Measurements from ENCODE around the gene COQ8B. TPM values are rescaled to one million over a fixed set of nuclear protein-coding genes. Genes with fewer than 3 reads are reported as not detected.

Gene COQ8B
- total RNA-seq, 1 experiment from 2014 or later = 159 TPM

DNA sequence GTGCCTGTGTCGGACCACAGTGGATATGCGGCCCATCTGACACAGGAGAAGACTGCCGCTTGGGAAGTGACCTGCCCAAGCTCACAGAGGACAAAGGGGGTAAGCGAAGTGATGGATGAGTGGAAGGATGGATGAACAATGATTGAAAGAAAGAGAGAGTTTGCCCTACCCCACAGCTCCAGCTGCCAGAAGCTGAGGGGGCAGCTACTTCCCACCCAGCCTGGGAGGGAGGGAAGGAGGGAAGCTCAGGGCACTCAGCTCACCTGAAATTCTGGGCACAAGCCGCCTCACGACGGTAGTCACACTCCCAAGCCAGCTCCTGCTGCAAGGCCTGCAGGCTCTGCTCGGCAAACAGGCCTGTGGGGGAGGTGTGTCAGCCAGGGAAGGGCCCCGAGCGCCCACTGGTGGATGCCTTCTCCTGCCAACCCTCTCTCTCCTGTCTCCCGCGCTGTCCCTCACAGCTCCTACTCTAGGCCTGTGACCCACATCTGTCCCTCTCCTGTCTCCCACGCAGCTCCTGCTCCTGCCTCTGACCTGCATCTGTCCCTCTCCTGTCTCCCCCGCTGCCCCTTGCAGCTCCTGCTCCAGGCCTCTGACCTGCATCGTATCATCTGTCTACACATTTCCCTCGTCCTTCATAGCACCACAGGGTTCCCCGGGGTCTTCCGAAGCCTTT, 14.2 kb downstream of the COQ8B start:
- no peak for DNase-seq (ENCODE audit: low read depth)
- in situ Hi-C loops (cut with HindIII; ENCODE audit: low pct_unique_long_range_greater_than_20kb, low sequenced_read_pairs) = no loop called here

DNA sequence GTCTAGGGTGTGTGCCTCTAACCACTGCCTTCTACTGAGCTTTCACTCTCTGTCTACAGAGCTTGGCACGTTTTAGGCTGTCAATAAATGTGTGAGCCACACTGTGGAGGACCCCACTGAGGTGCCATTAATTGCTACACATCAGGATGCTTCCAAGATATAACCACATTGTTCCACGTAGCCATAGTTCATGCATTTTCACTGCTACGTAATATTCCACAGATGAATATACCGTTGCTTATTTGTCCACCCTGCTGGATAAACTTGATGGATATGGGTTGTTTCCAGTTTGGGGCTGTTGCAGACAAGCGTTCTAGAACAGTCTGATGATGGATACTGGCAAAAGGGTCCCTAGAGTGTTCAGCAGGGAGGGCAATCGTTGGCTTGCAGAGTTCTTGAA, 14.9 kb downstream of the COQ8B start:
- DNase-seq (ENCODE audit: low read depth) = no peak
- in situ Hi-C loops (cut with HindIII; ENCODE audit: low pct_unique_long_range_greater_than_20kb, low sequenced_read_pairs) = no loop called here

DNA sequence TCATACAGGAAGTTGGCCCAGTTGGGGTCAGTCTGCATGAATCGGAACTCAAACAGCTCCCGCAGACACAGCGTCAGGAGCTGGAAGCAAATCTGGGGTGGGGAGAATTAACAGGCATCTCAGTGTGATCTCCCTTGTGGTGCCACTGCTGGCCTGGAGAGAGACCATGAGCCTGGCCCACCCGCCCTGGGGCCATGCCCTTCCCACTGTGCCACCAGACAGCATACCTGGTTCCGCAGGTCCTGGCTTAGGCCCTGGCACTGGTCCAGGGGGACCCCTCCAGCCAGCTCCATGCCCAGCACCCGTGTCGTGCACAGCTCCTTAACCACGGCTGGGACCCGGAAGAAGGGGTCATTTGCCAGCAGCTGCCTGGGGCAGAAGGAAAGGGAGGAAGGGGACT, 16.6 kb downstream of the COQ8B start:
- no peak for DNase-seq (ENCODE audit: low read depth)
- in situ Hi-C loops (cut with HindIII; ENCODE audit: low pct_unique_long_range_greater_than_20kb, low sequenced_read_pairs) = no loop called here

DNA sequence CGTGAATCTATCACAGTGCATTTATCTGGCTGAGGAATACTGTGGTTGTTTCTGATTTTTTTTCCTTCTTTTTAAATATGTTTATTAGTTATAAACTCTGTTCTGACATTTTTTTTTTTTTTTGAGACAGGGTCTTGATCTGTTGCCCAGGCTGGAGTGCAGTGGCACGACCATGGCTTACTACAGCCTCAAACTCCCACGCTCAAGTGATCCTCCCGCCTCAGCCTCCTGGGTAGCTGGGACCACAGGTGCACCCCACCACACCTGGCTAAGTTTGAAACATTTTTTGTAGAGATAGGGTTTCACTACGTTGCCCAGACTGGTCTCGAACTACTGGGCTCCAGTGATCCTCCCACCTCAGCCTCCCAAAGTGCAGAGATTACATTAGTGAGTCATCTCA, 19.7 kb downstream of the COQ8B start:
- DNase-seq (ENCODE audit: low read depth) = no peak
- in situ Hi-C loops (cut with HindIII; ENCODE audit: low pct_unique_long_range_greater_than_20kb, low sequenced_read_pairs) = no loop called here

DNA sequence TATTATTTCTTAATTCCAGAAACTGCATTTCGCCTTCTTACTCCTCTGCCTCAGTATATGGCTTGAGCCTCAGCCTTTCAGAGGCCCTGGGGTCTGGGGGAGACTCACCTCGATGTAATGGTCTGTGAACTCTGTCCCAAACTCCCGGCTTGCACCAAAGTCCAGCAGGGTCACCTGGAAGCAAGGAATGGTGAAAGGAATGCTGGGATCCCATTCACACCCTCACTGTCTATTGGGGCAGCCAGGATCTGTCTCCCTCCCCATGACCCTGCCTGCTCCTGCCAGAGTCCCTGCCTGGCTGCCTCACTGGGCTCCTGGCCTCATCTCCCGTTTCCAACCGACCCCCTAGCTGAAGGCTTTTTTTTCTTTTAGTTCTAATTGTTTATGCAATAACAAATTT, 20.8 kb downstream of the COQ8B start:
- in situ Hi-C loops (cut with HindIII; ENCODE audit: low pct_unique_long_range_greater_than_20kb, low sequenced_read_pairs) = no loop called here
- no peak for DNase-seq (ENCODE audit: low read depth)

DNA sequence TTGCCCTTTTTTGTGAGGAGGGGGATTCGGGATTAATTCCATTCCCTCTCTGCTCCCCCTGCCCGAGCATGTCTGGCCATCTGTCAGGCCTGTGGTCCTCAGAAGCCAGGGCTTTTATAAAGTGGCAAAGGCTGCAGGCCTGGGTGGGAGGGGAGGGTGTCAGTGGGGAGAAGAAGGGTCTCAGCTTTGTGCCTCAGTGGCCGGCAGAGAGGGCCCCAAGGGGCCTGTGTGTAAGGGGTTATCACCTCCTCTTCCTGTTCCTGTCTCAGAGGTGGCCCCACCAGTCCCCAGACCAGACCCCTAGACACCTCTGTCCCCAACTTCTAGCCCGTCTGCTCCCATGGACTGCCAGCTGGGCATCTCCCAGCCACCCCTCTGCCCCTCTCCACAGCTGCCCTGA, 22.8 kb downstream of the COQ8B start:
- in situ Hi-C loops (cut with HindIII; ENCODE audit: low pct_unique_long_range_greater_than_20kb, low sequenced_read_pairs) = no loop called here
- no peak for DNase-seq (ENCODE audit: low read depth)

DNA sequence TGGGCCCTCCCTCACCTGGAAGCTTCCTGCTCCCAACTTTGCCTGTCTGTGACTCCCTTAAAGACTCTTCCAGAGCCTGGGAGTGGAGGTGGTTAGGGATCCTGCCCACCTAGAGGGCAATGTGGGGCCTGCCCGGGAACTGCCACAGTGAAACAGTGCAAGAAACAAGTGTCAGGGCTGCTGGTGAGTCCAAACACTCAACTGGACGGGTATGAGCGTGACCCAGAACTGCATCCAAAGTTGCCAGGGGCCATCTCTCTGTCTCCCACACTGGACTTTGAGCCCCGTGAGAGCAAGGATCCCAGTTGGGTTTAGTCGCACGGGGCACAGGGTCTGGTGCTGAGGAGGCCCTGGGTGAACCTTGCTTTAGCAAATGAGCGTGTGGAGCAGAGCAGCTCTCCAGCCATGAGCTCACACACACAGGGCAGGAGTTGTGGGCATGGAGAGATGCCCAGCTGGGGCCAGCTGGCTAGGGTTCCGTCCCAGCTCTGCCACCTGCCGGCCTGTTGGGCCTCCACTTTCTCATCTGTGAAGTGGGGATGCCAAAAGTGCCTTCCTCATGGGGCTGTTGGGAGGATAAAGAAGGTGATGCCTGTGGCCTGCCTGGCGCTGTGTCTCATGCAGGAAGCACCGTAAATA, 23.4 kb downstream of the COQ8B start:
- DNase-seq (ENCODE audit: low read depth) = no peak
- in situ Hi-C loops (cut with HindIII; ENCODE audit: low pct_unique_long_range_greater_than_20kb, low sequenced_read_pairs) = no loop called here

DNA sequence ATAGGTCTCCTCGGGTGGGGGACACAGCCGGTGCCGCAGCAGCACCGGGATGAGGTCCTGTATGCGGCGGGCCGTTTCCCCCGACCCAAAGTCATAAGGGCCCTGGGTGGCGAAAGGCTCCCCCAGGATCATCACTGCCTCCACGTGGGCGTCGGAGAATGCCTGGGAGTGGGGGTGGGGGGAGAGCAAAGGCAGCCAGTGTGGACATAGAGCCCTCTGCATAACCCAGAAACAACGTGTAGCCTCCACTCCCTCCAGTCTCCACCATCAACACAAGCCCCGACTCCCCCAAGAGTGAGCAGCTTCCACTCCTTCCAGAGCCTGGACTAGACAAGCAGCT, 24.5 kb downstream of the COQ8B start:
- no peak for DNase-seq (ENCODE audit: low read depth)
- in situ Hi-C loops (cut with HindIII; ENCODE audit: low pct_unique_long_range_greater_than_20kb, low sequenced_read_pairs) = no loop called here

DNA sequence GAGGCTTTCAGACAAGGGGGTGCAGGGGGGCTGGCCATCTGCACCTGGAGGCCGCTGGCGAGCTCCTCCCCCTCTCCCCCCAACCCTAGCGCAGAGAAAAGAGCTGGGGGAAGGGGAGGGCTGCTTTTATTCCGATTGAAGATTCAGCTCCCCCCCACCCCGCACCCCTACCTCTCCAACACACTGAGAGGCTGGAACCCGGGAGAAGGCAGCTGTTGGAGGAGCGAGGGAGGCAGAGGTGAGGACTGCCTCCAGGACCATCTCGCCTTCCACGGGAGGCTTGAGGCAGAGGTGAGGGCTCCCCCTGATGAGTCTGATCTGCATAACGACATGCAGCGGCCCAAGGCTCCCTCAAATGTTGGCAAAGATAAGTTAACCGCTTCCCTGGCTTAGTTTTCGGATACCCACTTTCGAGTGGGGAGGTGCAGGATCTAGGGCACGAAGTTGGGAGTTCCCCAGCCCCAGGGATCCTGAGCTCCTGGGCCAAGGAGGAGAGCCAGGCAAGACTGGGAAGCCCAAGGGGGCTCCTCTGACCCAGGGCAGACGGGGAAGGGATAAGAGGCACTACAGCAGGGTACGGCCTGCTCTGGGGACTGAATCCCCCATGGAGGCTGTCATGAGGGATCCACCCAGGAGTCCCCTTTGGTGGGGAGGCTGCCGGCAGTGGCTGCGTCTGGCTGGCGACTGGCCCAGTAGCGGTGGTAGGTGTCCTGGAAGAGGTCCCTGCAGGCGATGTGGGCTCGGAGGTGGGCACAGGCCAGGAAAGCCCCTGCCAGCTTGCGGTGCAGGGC, 25.1 kb downstream of the COQ8B start:
- in situ Hi-C loops (cut with HindIII; ENCODE audit: low pct_unique_long_range_greater_than_20kb, low sequenced_read_pairs) = no loop called here

DNA sequence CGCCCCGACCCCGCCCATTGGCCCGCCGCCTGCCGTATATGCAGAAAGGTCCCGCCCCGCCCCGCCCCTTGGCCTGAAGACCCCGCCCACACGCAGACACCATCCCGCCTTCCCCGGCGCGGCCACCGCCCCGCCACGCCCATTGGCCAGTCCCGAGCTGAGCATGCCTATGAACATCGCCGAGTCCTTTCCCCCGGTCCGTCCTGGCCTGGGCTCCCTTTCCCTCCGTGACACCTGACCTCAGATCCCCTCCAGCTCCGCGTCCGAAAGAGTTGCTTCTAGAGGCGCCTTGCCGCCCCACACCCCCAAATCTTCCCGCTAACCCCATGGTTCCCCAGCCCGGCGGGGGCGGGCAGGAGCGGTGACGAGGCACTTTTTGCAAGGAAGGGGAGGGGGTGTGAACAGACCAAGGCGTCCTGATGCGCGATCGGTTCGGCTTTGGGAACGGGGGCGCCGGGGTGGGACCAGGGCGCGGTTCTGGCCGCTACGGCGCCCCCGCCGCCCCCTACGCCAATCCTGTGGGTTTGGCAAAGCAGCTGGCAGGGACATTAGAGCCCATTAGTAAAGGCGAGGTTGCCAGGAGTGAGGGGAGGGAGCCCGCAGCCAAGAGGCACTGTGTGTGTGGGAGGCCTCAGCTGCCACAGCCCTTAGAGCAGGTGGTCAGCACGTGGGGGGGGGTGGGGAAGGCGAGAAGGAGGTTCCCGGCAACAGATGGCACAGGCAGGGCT, 25.8 kb downstream of the COQ8B start:
- in situ Hi-C loops (cut with HindIII; ENCODE audit: low pct_unique_long_range_greater_than_20kb, low sequenced_read_pairs) = no loop called here
- DNase-seq (ENCODE audit: low read depth) = peak; percentile 87

More for the DNA sequence above, 25.1 kb downstream of the COQ8B start:
- DNase-seq (ENCODE audit: low read depth) = no peak

DNA sequence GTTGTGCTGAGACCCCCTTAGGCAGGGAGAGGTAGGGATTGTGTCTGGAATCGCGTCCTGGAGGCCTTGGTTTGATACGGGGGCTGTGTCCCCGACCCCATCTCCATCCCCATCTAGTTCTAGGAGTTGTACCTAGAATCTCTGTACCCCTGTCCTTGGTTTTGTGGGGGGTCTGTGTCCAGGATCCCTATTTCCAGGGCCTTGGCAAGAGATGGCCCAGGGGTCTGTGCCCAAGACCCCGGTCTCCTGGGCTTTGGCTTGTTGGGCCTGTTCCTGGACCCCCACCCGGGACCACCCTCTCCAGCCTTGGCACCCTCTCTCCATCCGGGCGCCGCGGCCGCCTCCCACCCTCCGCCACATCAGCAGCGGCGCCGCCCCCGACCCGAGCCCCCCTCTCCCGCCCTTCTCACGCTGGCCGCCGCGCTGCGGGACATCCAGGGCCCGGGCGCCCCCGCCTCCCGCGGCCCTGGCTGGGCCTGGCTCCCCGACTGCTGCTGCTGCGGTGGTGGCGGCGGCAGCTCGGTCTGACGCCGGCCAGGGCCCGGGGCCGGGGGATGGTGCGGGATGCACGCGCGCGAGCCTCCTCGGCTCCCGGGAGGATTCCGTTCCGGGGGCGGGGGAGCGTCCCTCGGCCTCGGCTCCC, 26.5 kb downstream of the COQ8B start, which contains the start of gene NUMBL:
NUMBL (minus strand) TSS at position 602 of the 643 bp plus-strand sequence; CDS start at position 434, 168 bp downstream.
- in situ Hi-C loops (cut with HindIII; ENCODE audit: low pct_unique_long_range_greater_than_20kb, low sequenced_read_pairs) = no loop called here
- no peak for DNase-seq (ENCODE audit: low read depth)

DNA sequence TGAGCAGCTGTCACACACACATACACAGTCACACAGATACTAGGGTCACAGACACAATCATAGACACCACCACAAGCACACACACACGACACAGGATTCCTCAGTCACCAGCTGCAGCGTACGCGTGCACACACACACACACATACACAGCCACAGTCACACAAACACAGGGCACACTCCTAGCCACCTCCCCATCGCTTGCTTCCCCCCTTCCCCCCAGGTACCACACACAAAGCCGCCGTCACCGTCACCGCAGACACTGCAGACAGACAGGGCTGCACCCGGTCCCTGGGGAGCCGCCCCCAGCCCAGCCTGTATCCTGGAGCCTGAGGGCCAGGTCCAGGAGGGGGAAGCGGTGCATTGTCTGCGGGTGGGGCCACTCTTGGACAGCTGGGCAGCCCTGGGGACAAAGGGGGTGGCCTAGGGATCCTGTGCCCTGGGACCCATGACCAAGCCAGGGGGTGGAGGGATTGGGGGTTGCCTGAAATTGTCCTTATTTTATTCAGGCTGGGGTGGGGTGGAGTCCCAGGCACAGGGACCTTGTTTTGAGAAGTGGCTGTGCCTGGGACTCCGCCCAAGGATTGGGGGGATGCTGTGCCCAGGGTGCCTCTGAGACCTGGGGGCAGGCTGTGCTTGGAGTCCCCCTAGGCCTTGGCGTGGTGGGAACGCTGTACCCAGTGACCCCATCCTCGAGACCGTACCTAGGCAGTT, 27.2 kb downstream of the COQ8B start:
- in situ Hi-C loops (cut with HindIII; ENCODE audit: low pct_unique_long_range_greater_than_20kb, low sequenced_read_pairs) = no loop called here
- no peak for DNase-seq (ENCODE audit: low read depth)

DNA sequence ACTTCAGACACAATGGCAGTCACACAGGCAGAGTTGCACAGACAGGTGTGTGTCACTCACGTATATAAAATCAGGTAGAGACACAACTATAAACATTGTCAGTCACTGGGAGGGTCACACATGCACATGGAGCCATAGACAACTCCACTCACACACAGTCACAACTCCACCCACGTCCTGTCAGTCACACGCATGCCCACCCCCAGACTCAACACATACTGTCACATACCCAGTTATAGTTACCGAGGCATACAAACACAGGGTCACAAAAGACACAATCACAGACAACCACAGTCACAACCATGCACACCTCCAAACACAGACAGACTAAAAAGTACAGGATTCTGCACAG, 27.7 kb downstream of the COQ8B start:
- no peak for DNase-seq (ENCODE audit: low read depth)
- in situ Hi-C loops (cut with HindIII; ENCODE audit: low pct_unique_long_range_greater_than_20kb, low sequenced_read_pairs) = no loop called here

DNA sequence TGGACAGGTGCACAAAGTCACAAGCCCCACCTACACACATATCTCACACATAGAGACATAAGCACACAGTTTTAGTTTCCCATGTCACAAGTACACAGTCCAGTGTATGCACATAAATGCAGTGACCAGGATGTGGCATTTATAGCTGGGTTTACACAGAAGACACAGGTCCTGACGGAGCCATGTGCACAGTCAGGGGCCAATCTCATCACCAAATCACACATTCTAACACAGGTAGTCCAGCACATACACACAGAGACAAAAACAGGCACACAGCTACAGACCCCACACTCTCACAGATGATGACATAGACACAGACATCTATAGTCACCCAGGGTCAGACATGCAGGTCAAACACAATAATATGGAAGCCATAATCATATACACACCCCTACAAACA, 28.4 kb downstream of the COQ8B start:
- in situ Hi-C loops (cut with HindIII; ENCODE audit: low pct_unique_long_range_greater_than_20kb, low sequenced_read_pairs) = no loop called here
- DNase-seq (ENCODE audit: low read depth) = no peak

DNA sequence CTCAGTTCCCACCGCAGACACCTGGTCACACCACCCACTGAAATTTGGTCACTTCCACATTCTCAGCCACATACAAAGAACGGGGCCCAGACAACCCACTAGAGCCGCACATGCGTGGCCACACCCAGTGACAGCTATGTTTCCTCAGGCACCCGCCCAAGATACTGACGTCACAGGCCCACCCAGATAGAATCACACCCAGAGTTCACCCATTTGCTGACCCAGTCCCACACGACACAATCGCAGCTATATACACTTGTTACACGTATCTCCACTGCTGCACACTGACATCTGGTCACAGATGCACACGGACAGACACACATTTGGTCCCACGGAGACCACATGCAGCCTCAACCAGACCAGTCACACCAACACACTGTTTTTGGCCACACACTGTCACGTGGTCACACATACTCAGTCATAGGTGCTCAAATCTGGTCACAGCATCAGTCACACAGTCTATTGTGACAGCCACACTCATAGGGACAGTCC, 29.1 kb downstream of the COQ8B start:
- peak; percentile 41 for DNase-seq (ENCODE audit: low read depth)
- in situ Hi-C loops (cut with HindIII; ENCODE audit: low pct_unique_long_range_greater_than_20kb, low sequenced_read_pairs) = no loop called here

DNA sequence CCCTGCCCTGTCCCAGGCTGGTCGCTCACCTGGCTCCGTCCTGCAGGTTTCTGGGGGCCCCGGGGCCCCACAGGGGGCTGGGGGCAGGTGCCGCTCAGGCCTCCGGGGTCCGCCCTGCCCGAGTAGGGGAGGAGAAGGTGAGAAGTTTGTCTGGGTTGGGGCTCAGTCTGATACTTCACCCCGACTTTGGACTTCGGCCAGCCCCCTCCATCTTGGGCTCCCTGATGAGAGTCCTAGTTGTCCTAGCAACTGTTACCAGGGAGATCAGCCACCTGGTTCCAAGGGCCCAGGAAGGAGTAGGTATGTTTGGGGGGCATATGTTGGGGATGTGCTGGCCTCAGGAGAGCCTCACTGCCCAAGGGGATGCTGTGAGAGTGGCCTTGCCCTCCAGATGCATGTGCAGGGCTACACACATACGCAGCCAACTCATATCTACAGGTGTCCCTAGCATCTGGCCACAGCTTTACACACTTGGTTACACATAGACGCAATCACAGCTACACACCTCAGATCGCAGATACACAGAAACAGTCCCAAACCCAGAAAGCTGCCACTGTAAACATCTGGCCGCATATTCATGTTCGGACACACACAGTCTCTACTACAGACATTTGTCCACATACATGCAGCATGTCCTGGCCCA, 29.7 kb downstream of the COQ8B start:
- DNase-seq (ENCODE audit: low read depth) = no peak

DNA sequence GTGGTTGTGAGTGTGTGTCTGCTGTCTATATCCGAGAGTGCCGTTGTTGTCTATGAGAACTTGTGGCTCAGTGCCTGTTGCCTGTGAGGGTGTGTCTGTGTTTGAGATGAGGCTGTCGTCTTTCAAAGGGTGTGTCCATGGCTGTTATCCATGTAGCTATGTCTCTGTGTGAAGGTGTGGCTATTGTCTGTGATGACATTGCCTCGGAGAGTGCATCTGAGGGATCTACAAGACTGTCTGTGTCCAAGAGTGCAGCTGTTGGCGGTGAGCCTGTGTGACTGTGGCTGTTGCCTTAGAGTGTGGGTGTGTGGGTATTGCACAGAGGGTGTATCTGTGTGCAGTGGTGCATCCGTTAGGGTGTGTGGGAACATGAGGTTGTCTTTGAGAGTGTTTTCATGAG, 31.1 kb downstream of the COQ8B start:
- no peak for DNase-seq (ENCODE audit: low read depth)
- in situ Hi-C loops (cut with HindIII; ENCODE audit: low pct_unique_long_range_greater_than_20kb, low sequenced_read_pairs) = no loop called here

More for the DNA sequence above, 29.7 kb downstream of the COQ8B start:
- in situ Hi-C loops (cut with HindIII; ENCODE audit: low pct_unique_long_range_greater_than_20kb, low sequenced_read_pairs) = no loop called here

Measured in Caki2 (cell line).